Trophoblast cell (in vitro differentiated cells and primary cell): ENCODE measurements around the gene SNX19.

Source experiments
- DNase-seq, 2 donors: peaks; one replicate each; pipeline ENCODE4 v3.0.0-alpha.2; 2016
- H2AFZ ChIP-seq: 2 replicates; pipeline ENCODE4 v1.6.1; 2013; ENCODE audit warnings: low read length, moderate library complexity, mild to moderate bottlenecking; ENCODE audit not compliant: insufficient read depth, poor library complexity
- H2AK5ac ChIP-seq: 2 replicates; pipeline ENCODE4 v1.6.1; 2013; ENCODE audit warnings: mild to moderate bottlenecking, low read length
- H2BK120ac ChIP-seq: 2 replicates; pipeline ENCODE4 v1.6.1; 2013; ENCODE audit warnings: low read length, mild to moderate bottlenecking, moderate library complexity; ENCODE audit not compliant: insufficient read depth, poor library complexity
- H2BK12ac ChIP-seq: 2 replicates; pipeline ENCODE4 v1.6.1; 2013; ENCODE audit warnings: mild to moderate bottlenecking, low read length, moderate library complexity
- H2BK5ac ChIP-seq: 2 replicates; pipeline ENCODE4 v1.6.1; 2013; ENCODE audit warnings: low read length, low read depth, moderate library complexity, mild to moderate bottlenecking; ENCODE audit not compliant: poor library complexity
- H3K14ac ChIP-seq: 2 replicates; pipeline ENCODE4 v1.6.1; 2013; ENCODE audit warnings: mild to moderate bottlenecking, low read length
- H3K18ac ChIP-seq: 2 replicates; pipeline ENCODE4 v1.6.1; 2013; ENCODE audit warnings: mild to moderate bottlenecking, low read length
- H3K23ac ChIP-seq: 2 replicates; pipeline ENCODE4 v1.6.1; 2013; ENCODE audit warnings: low read length
- H3K27ac ChIP-seq: 2 replicates; pipeline ENCODE4 v1.5.1; 2013; ENCODE audit warnings: low read depth, mild to moderate bottlenecking, inconsistent platforms, low read length, moderate library complexity
- H3K27me3 ChIP-seq: 2 replicates; pipeline ENCODE4 v1.6.1; 2013; ENCODE audit warnings: inconsistent platforms, mild to moderate bottlenecking, low read length, moderate library complexity; ENCODE audit not compliant: insufficient read depth
- H3K36me3 ChIP-seq, 2 experiments: 1 replicate in 1 of 2; 2 replicates in 1 of 2; pipeline ENCODE4 v1.6.1; 2013; ENCODE audit warnings: low read length in 2 of 2, mild to moderate bottlenecking in 2 of 2, moderate library complexity in 1 of 2; ENCODE audit not compliant: insufficient read depth in 2 of 2, control insufficient read depth in 1 of 2
- H3K4ac ChIP-seq: 2 replicates; pipeline ENCODE4 v1.6.1; 2013; ENCODE audit warnings: low read depth, mild to moderate bottlenecking, low read length, moderate library complexity
- H3K4me1 ChIP-seq, 2 experiments: 1 replicate in 1 of 2; 2 replicates in 1 of 2; pipeline ENCODE4 v1.6.1; 2013; ENCODE audit warnings: low read length in 2 of 2, mild to moderate bottlenecking in 2 of 2, moderate library complexity in 1 of 2; ENCODE audit not compliant: insufficient read depth in 2 of 2, control insufficient read depth in 1 of 2
- H3K4me2 ChIP-seq: 2 replicates; pipeline ENCODE4 v1.6.1; 2013; ENCODE audit warnings: inconsistent platforms, mild to moderate bottlenecking, low read length, moderate library complexity
- H3K4me3 ChIP-seq: 2 replicates; pipeline ENCODE4 v1.5.1; 2013; ENCODE audit warnings: mild to moderate bottlenecking, low read depth, low read length, inconsistent platforms
- H3K79me1 ChIP-seq: one replicate; pipeline ENCODE4 v1.6.1; 2013; ENCODE audit warnings: low read length
- H3K79me2 ChIP-seq: 2 replicates; pipeline ENCODE4 v1.6.1; 2013; ENCODE audit warnings: low read length, mild to moderate bottlenecking; ENCODE audit not compliant: control insufficient read depth, insufficient read depth, poor library complexity
- H3K9ac ChIP-seq: 2 replicates; pipeline ENCODE4 v1.6.1; 2013; ENCODE audit warnings: mild to moderate bottlenecking, low read length
- H3K9me3 ChIP-seq: 2 replicates; pipeline ENCODE4 v1.6.1; 2013; ENCODE audit warnings: low read depth, mild to moderate bottlenecking, control low read depth, inconsistent platforms, low read length; ENCODE audit not compliant: insufficient read depth
- H4K12ac ChIP-seq: 2 replicates; pipeline ENCODE4 v1.6.1; 2013; ENCODE audit warnings: low read depth, mild to moderate bottlenecking, low read length, moderate library complexity
- H4K8ac ChIP-seq: 2 replicates; pipeline ENCODE4 v1.6.1; 2013; ENCODE audit warnings: low read depth, mild to moderate bottlenecking, low read length, moderate library complexity
- H4K91ac ChIP-seq: one replicate; pipeline ENCODE4 v1.6.1; 2013; ENCODE audit warnings: low read depth, mild to moderate bottlenecking, low read length, moderate library complexity
- WGBS: extraction: QIAGEN DNeasy Blood & Tissue Kit; methylation state at CpG from one replicate; pipeline ENCODE4 v1.1.7; 2013; ENCODE audit warnings: missing lambda C conversion rate; ENCODE audit not compliant: insufficient read length, insufficient coverage; ENCODE audit errors: extremely low coverage; 5-methylcytosine and 5-hydroxymethylcytosine counted together

The SNX19 gene

GRCh38 chr11:130894322-130895025 is 21.8 kb downstream of the SNX19 start:
- Histone ChIP-seq H3K18ac (no peak overlapping the region), H3K79me1 (no peaks in the 10 kb centered on the region), H2AFZ (no peak overlapping the region), H4K91ac (no peak overlapping the region), H3K4ac (no peak overlapping the region), H2BK12ac (no peak overlapping the region), H2BK5ac (no peak overlapping the region), H3K14ac (no peak overlapping the region), H3K23ac (no peak overlapping the region), H3K4me1 (no peaks in the 10 kb centered on the region), H2AK5ac (no peak overlapping the region), H3K9me3 (no peaks in the 10 kb centered on the region), H3K36me3 (peaks cover 13 to 42% of the 10 kb centered on the region in 2 experiments), H3K27me3 (no peaks in the 10 kb centered on the region), H4K8ac (no peak overlapping the region), H3K27ac (no peak overlapping the region), H3K4me3 (no peak overlapping the region), H3K9ac (no peak overlapping the region), H3K4me2 (no peak overlapping the region), H4K12ac (no peak overlapping the region), H2BK120ac (no peak overlapping the region), H3K79me2 (no peaks in the 10 kb centered on the region)
- DNase-seq, result peak; percentile 37 to 85
- WGBS, result no CpG with 5 or more reads among the region's 6 CpGs

- Histone ChIP-seq H3K18ac (no peak overlapping the region), H3K27me3 (no peaks in the 10 kb centered on the region), H2BK5ac (no peak overlapping the region), H3K9ac (no peak overlapping the region), H4K12ac (no peak overlapping the region), H3K4me2 (no peak overlapping the region), H3K79me2 (no peaks in the 10 kb centered on the region), H4K91ac (no peak overlapping the region), H4K8ac (no peak overlapping the region), H3K4me1 (no peaks in the 10 kb centered on the region), H2BK12ac (no peak overlapping the region), H3K9me3 (no peaks in the 10 kb centered on the region), H3K14ac (no peak overlapping the region), H2BK120ac (no peak overlapping the region), H3K36me3 (peaks cover 11 to 33% of the 10 kb centered on the region in 2 experiments), H3K4me3 (no peak overlapping the region), H3K23ac (no peak overlapping the region), H2AK5ac (no peak overlapping the region), H3K79me1 (no peaks in the 10 kb centered on the region), H3K27ac (no peak overlapping the region), H2AFZ (no peak overlapping the region), H3K4ac (no peak overlapping the region)
- no CpG with 5 or more reads among the region's 4 CpGs for WGBS
- no peak for DNase-seq
Measured at GRCh38 chr11:130892861-130893260, 23.4 kb downstream of the SNX19 start.

DNA sequence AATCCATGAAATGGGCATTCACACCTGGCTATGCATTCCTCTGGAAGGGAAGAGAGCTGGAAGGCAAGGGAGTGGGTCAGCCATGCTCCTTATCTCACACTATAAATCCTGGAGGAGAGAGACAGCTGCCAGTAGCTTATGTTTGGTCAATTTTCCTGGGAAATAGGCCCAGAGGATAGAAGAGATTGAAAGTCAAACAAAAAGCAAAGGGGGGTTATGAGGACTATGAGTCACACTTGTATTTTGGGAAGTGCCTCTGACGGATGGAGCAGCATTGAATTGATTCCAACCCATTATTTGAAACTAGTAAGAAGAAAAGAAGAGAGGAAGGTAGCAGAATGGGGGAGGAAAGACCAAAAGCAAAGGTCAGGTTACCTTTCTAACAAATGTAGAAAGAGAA is 25.0 kb downstream of the SNX19 start:
- no peak overlapping the region for H3K14ac ChIP-seq
- no peaks in the 10 kb centered on the region for H3K79me2 ChIP-seq
- no peaks in the 10 kb centered on the region for H3K9me3 ChIP-seq
- H2BK120ac ChIP-seq, result no peak overlapping the region
- no peaks in the 10 kb centered on the region for H3K27me3 ChIP-seq
- no peak overlapping the region for H3K23ac ChIP-seq
- WGBS, result no CpG with 5 or more reads among the region's 1 CpG
- H2AK5ac ChIP-seq, result no peak overlapping the region
- H3K79me1 ChIP-seq, result no peaks in the 10 kb centered on the region
- no peak overlapping the region for H3K4me2 ChIP-seq
- no peak overlapping the region for H3K9ac ChIP-seq
- H3K36me3 ChIP-seq, result peaks cover 3 to 21% of the 10 kb centered on the region in 2 experiments
- H2BK5ac ChIP-seq, result no peak overlapping the region
- H3K4me3 ChIP-seq, result no peak overlapping the region
- H4K8ac ChIP-seq, result no peak overlapping the region
- no peaks in the 10 kb centered on the region for H3K4me1 ChIP-seq
- no peak overlapping the region for H3K4ac ChIP-seq
- H2AFZ ChIP-seq, result no peak overlapping the region
- no peak overlapping the region for H4K91ac ChIP-seq
- H2BK12ac ChIP-seq, result no peak overlapping the region
- no peak overlapping the region for H3K18ac ChIP-seq
- H3K27ac ChIP-seq, result no peak overlapping the region
- no peak for DNase-seq
- H4K12ac ChIP-seq, result no peak overlapping the region

DNA sequence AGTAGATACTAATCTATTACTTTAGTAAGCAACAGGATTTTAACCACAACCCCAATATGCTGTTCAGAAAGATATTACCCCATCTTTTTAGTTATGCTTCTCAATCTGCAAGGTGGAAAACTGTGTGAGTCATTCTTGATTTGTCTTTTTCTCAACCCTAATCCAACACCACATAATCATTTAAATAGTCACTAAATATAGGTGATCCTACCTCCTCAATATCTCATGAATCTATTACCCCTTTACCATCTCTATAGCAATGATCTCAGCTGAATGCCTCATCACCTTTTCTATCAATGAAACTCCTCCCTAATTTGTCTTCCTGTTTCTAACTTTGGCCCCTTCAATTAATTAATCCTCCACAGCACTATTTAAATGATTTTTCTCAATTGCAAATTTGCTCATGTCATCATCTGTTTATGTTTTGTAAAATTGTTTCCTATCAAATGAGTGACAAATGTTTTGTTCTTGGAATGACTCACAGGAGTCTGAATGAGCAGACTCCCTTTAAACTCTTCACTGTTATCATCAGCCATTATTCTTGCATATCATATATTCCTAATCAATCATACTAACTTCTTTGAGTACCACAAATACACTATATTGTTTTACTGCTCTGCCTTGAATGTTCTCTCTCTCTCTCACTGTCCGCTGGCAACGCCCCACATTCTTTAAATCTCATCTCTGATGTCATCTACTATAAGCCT is 26.1 kb downstream of the SNX19 start:
- no peaks in the 10 kb centered on the region for H3K9me3 ChIP-seq
- H3K4me1 ChIP-seq, result no peaks in the 10 kb centered on the region
- H3K27ac ChIP-seq, result no peak overlapping the region
- no peak overlapping the region for H4K8ac ChIP-seq
- no peak overlapping the region for H3K18ac ChIP-seq
- H3K4me3 ChIP-seq, result no peak overlapping the region
- no peak for DNase-seq
- no peak overlapping the region for H3K14ac ChIP-seq
- H2AK5ac ChIP-seq, result no peak overlapping the region
- no peak overlapping the region for H2AFZ ChIP-seq
- H3K79me2 ChIP-seq, result no peaks in the 10 kb centered on the region
- no peak overlapping the region for H4K12ac ChIP-seq
- no CpG with 5 or more reads among the region's 2 CpGs for WGBS
- H2BK120ac ChIP-seq, result no peak overlapping the region
- H3K4me2 ChIP-seq, result no peak overlapping the region
- H3K4ac ChIP-seq, result no peak overlapping the region
- H3K36me3 ChIP-seq, result peaks cover 2 to 22% of the 10 kb centered on the region in 2 experiments
- H2BK5ac ChIP-seq, result no peak overlapping the region
- no peak overlapping the region for H3K23ac ChIP-seq
- H4K91ac ChIP-seq, result no peak overlapping the region
- no peaks in the 10 kb centered on the region for H3K79me1 ChIP-seq
- H3K9ac ChIP-seq, result no peak overlapping the region
- no peak overlapping the region for H2BK12ac ChIP-seq
- no peaks in the 10 kb centered on the region for H3K27me3 ChIP-seq
